DND-41 (cell line): ENCODE measurements around the gene NCOR1.

Experiments used
- CTCF ChIP-seq: IDR thresholded peaks from 2 replicates; pipeline ENCODE4 v1.5.1; 2012; ENCODE audit warnings: borderline replicate concordance, low read length, moderate library complexity, mild to moderate bottlenecking; ENCODE audit not compliant: poor library complexity, severe bottlenecking; ENCODE audit errors: extremely low read depth
- EZH2 ChIP-seq: IDR thresholded peaks from 3 replicates; pipeline ENCODE4 v1.6.1; 2012; ENCODE audit warnings: borderline replicate concordance, low read depth, mild to moderate bottlenecking, moderate library complexity, low read length, inconsistent platforms; ENCODE audit not compliant: severe bottlenecking

GRCh38 chr17:16148596-16148995, 66.7 kb downstream of the NCOR1 start:
- TF ChIP-seq CTCF: no peak
- TF ChIP-seq EZH2: no peak
